Measurements from ENCODE around the gene IL17B.

The IL17B gene

GRCh38 chr5:149379818-149380374, 804 bp upstream of the IL17B start:
- Histone ChIP-seq H3K27ac (no peak overlapping the region), H4K20me1 (no peaks in the 10 kb centered on the region), H3K36me3 (no peaks in the 10 kb centered on the region), H3K4me3 (no peak overlapping the region), H3K9me3 (no peaks in the 10 kb centered on the region), H3K4me1 (no peaks in the 10 kb centered on the region), H3K27me3 (no peaks in the 10 kb centered on the region), H3K4me2 (no peak overlapping the region), H3K9ac (no peak overlapping the region)
- no peak for TF ChIP-seq Cebpa-rat (IDR thresholded peaks at IDR 0.05)

GRCh38 chr5:149378241-149378820, 761 bp downstream of the IL17B start:
- no peak for TF ChIP-seq Cebpa-rat (IDR thresholded peaks at IDR 0.05)
- no peaks in the 10 kb centered on the region for H4K20me1 ChIP-seq
- no peaks in the 10 kb centered on the region for H3K27me3 ChIP-seq
- H3K4me1 ChIP-seq: no peaks in the 10 kb centered on the region
- no peak overlapping the region for H3K27ac ChIP-seq
- H3K4me2 ChIP-seq: no peak overlapping the region
- H3K9me3 ChIP-seq: no peaks in the 10 kb centered on the region
- no peak overlapping the region for H3K4me3 ChIP-seq
- H3K36me3 ChIP-seq: no peaks in the 10 kb centered on the region
- no peak overlapping the region for H3K9ac ChIP-seq

GRCh38 chr5:149376711-149377447, 2.2 kb downstream of the IL17B start:
- Histone ChIP-seq H4K20me1 (no peaks in the 10 kb centered on the region), H3K27me3 (no peaks in the 10 kb centered on the region), H3K4me2 (no peak overlapping the region), H3K27ac (no peak overlapping the region), H3K9ac (no peak overlapping the region), H3K4me3 (no peak overlapping the region), H3K36me3 (no peaks in the 10 kb centered on the region), H3K9me3 (no peaks in the 10 kb centered on the region), H3K4me1 (peaks cover 11% of the 10 kb centered on the region)
- no peak for TF ChIP-seq Cebpa-rat (IDR thresholded peaks at IDR 0.05)

- H3K9me3 ChIP-seq: no peaks in the 10 kb centered on the region
- peaks cover 15% of the 10 kb centered on the region for H3K4me1 ChIP-seq
- TF ChIP-seq Cebpa-rat (IDR thresholded peaks at IDR 0.05): no peak
- H3K36me3 ChIP-seq: no peaks in the 10 kb centered on the region
- no peak overlapping the region for H3K27ac ChIP-seq
- no peaks in the 10 kb centered on the region for H3K27me3 ChIP-seq
- H3K9ac ChIP-seq: no peak overlapping the region
- no peak overlapping the region for H3K4me3 ChIP-seq
- H3K4me2 ChIP-seq: no peak overlapping the region
- H4K20me1 ChIP-seq: no peaks in the 10 kb centered on the region
Observed at GRCh38 chr5:149376104-149376503, 3.0 kb downstream of the IL17B start.

- H3K4me2 ChIP-seq: no peak overlapping the region
- no peaks in the 10 kb centered on the region for H4K20me1 ChIP-seq
- peaks cover 15% of the 10 kb centered on the region for H3K4me1 ChIP-seq
- no peaks in the 10 kb centered on the region for H3K36me3 ChIP-seq
- TF ChIP-seq Cebpa-rat (IDR thresholded peaks at IDR 0.05): no peak
- no peak overlapping the region for H3K4me3 ChIP-seq
- no peaks in the 10 kb centered on the region for H3K27me3 ChIP-seq
- no peak overlapping the region for H3K27ac ChIP-seq
- H3K9ac ChIP-seq: no peak overlapping the region
- H3K9me3 ChIP-seq: no peaks in the 10 kb centered on the region
Observed at GRCh38 chr5:149375434-149375833, 3.7 kb downstream of the IL17B start.

- no peaks in the 10 kb centered on the region for H3K36me3 ChIP-seq
- no peak overlapping the region for H3K4me2 ChIP-seq
- TF ChIP-seq Cebpa-rat (IDR thresholded peaks at IDR 0.05): no peak
- H3K4me3 ChIP-seq: no peak overlapping the region
- no peak overlapping the region for H3K27ac ChIP-seq
- H4K20me1 ChIP-seq: no peaks in the 10 kb centered on the region
- peaks cover 15% of the 10 kb centered on the region for H3K4me1 ChIP-seq
- H3K9me3 ChIP-seq: no peaks in the 10 kb centered on the region
- no peaks in the 10 kb centered on the region for H3K27me3 ChIP-seq
- H3K9ac ChIP-seq: no peak overlapping the region
Observed at GRCh38 chr5:149374801-149375200, 4.3 kb downstream of the IL17B start.

- no peak overlapping the region for H3K4me3 ChIP-seq
- H3K4me1 ChIP-seq: peaks cover 15% of the 10 kb centered on the region
- no peaks in the 10 kb centered on the region for H3K9me3 ChIP-seq
- H3K27me3 ChIP-seq: no peaks in the 10 kb centered on the region
- 0 out of 2 replicates have a peak, but pooled peaks cover under 1% of the 10 kb centered on the region for H3K36me3 ChIP-seq
- no peak overlapping the region for H3K27ac ChIP-seq
- H4K20me1 ChIP-seq: no peaks in the 10 kb centered on the region
- no peak overlapping the region for H3K4me2 ChIP-seq
- TF ChIP-seq Cebpa-rat (IDR thresholded peaks at IDR 0.05): no peak
- H3K9ac ChIP-seq: no peak overlapping the region
Observed at GRCh38 chr5:149374303-149374702, 4.8 kb downstream of the IL17B start.

- Histone ChIP-seq H3K27me3 (no peaks in the 10 kb centered on the region), H3K9me3 (no peaks in the 10 kb centered on the region)
Observed at GRCh38 chr5:149372932-149373331, 6.2 kb downstream of the IL17B start.

GRCh38 chr5:149372076-149372795, 6.9 kb downstream of the IL17B start:
- H3K9ac ChIP-seq: peak overlapping the region; percentile 4; the same call in 1 of the 2 replicates
- TF ChIP-seq Cebpa-rat (IDR thresholded peaks at IDR 0.05): no peak
- H3K27ac ChIP-seq: no peak overlapping the region; the same call in 1 of the 2 replicates
- peaks cover 22% of the 10 kb centered on the region for H3K4me1 ChIP-seq
- H3K27me3 ChIP-seq: no peaks in the 10 kb centered on the region
- no peak overlapping the region for H3K4me3 ChIP-seq
- no peaks in the 10 kb centered on the region for H3K9me3 ChIP-seq
- no peaks in the 10 kb centered on the region for H4K20me1 ChIP-seq
- H3K4me2 ChIP-seq: peak overlapping the region; percentile 44
- peaks cover 15% of the 10 kb centered on the region for H3K36me3 ChIP-seq

More at GRCh38 chr5:149372932-149373331, 6.2 kb downstream of the IL17B start:
- Histone ChIP-seq H4K20me1 (no peaks in the 10 kb centered on the region), H3K9ac (no peak overlapping the region), H3K4me1 (peaks cover 15% of the 10 kb centered on the region), H3K4me3 (no peak overlapping the region), H3K27ac (no peak overlapping the region), H3K4me2 (peak overlapping the region; percentile 44; the same call in 1 of the 2 replicates), H3K36me3 (peaks cover 13% of the 10 kb centered on the region)
- TF ChIP-seq Cebpa-rat (IDR thresholded peaks at IDR 0.05): no peak

All from BLaER1 (cell line).